GM19452 (cell line): Measurements from ENCODE around the gene HAND2.

Source experiments
- ATAC-seq: cut with Tn5 transposase; IDR thresholded peaks from one replicate; pipeline ENCODE4 v1.9.1; 2021; ENCODE audit not compliant: unreplicated experiment

Gene HAND2

GRCh38 chr4:173529477-173530325 is at the start of gene HAND2:
Gene HAND2, minus strand, starts transcription at chr4:173530229. Its CDS starts 940 bp downstream, at chr4:173529289.
- no peak for ATAC-seq

GRCh38 chr4:173578956-173579355 is 48.9 kb upstream of the HAND2 start:
- ATAC-seq: no peak

DNA sequence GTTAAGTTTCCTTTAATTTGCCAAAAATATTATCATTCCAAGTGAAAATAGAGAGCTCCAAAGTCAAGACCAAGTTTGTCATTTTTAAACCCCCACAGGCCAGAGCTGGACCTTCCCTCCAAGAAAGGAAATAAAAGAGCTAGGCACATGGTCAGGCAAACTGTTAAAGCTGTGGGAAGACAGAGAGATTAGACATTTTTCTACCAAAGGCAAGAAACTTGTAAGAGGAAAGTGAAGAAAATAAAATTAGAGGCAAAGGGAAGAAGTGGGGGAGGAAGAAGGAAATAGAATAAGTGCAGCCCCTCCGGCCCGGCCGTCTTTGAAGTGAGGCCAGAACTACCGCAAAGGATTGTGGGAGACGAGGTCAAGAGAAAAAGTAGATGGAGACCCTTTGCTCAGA is 47.9 kb upstream of the HAND2 start:
- ATAC-seq: no peak

DNA sequence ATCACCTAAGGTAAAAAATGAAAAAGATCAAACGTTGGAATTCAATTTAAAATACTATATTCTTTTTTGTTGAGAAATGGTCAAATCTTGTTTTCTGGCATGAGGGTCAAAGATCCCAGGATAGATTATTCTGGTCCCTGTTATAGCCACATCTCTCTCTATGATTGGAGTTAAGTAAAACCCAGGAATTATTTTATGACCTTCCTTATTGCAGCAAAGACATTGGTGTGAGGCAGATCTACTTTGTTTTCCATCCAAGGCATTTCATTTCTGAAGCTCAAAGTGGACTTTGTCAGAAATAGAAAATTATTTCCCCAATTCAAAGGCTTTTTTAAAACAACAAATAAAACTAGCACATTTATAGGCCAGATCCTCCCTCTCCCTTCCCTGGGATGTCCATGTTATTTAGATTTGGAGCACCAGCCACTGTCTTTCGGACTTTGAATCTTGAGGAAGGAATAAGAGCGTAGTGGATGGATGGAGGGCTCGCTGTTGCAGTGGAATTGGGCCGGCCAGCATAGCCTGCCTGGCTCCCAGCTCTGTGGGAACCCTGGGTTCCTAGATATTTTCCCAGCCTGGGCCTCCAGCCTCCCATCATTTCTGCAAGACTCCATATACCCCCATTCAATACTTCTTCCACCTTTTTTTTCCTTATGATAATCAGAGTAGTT is 45.6 kb upstream of the HAND2 start:
- no peak for ATAC-seq

DNA sequence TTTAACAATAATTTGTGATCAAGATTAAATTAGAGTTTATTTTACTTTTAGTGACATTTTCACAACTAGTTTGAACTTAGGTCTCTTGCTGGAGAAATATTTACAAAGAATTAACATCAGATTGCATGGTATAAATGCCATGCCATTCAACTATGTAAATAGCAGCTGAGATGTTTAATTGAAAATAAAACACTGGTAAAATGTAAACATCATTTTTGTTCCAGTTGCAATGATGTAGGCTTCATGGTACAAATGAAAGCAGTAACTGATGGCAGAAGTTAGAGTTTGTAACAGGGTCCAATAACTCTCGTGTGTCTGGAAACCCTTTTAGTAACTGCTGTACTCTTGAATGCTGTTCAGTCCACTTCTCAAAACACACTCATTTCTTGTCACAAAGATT is 43.7 kb upstream of the HAND2 start:
- ATAC-seq: no peak

- no peak for ATAC-seq
Observed at GRCh38 chr4:173573286-173573685, 43.3 kb upstream of the HAND2 start.

GRCh38 chr4:173572493-173573129 is 42.6 kb upstream of the HAND2 start:
- no peak for ATAC-seq

GRCh38 chr4:173571620-173572019 is 41.6 kb upstream of the HAND2 start:
- no peak for ATAC-seq

GRCh38 chr4:173565281-173565680 is 35.3 kb upstream of the HAND2 start:
- no peak for ATAC-seq

GRCh38 chr4:173564461-173564860 is 34.4 kb upstream of the HAND2 start:
- ATAC-seq: no peak

- ATAC-seq: no peak
Observed at GRCh38 chr4:173560896-173561295, 30.9 kb upstream of the HAND2 start.

- no peak for ATAC-seq
Observed at GRCh38 chr4:173556398-173557131, 26.5 kb upstream of the HAND2 start.

- ATAC-seq: no peak
Observed at GRCh38 chr4:173547889-173548288, 17.9 kb upstream of the HAND2 start.

- no peak for ATAC-seq
Observed at GRCh38 chr4:173546776-173547175, 16.7 kb upstream of the HAND2 start.

GRCh38 chr4:173545440-173545839 is 15.4 kb upstream of the HAND2 start:
- no peak for ATAC-seq

DNA sequence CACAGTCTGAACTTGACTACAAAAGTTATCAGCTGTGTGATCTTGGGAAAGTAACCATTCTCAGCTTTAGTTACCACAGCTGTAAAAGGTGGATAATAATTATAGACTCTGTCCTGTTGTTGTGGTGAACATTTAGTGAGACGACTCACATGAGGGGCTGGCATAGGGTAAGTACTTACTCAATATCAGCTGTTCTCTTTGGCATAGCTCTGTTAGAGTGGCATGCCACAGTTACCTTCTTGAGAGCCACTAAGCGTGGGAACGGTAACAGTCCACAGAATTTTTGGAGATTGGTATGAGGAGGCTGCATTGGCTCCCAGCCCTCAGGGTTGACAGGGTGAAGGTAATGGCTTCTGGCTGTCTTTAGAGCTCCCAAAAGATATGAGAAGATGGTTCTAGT is 13.2 kb upstream of the HAND2 start:
- ATAC-seq: no peak

DNA sequence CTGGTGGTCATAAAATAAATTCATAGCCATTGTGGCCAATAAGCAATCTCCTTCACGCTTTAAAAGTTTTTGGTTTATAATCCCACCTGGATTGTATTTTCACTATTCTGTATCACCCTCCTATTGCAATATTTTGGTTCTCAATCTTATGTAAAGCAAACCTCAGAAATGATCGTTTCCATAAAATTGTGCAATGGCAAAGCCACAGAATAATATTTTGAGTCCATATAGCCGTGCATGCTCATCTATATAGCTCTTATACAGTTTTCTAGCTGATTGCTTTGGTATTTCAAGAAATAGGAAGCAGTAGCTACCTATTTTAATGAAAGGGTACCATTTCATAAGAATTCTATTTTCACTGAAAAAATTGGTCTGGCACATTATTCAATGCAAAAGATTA is 10.0 kb upstream of the HAND2 start:
- ATAC-seq: no peak

GRCh38 chr4:173538909-173539445 is 8.9 kb upstream of the HAND2 start:
- no peak for ATAC-seq

DNA sequence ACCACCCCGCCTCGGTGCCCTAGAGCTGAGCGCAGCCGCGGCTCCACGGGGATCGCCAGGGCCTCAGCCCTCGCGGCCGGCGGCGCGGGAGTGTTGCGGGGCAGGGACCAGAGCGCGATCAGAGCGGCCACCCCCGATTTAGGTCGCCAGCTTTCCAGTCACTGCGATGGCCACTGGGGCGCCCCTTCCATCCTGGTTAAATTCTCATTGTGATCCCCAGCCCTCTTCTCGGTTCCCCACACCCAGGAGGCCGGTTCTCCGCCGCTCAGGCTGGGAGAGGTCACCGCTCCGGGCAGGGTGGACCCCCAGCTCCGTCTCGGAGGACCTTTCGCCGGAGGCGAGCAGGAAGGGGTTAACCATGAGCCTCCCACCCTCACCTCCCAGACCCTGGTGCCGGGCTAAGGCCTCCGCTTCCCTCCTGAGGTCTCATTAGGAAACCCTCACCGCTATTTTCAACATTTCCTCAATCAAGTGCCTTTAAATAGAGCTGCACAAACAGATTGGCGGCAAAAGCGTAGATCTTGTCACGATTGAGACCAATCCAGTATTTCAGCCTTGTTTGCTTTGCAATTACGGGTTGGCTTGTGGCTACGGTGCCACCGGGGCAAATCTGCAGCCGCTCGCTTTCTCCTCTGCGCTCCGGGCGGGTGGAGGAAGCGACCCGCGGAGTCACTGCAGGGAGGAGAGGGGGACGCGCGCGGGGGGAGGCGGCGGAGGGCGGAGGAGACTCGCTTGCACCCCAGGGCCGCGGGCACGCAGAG is 8.3 kb upstream of the HAND2 start:
- ATAC-seq: no peak

DNA sequence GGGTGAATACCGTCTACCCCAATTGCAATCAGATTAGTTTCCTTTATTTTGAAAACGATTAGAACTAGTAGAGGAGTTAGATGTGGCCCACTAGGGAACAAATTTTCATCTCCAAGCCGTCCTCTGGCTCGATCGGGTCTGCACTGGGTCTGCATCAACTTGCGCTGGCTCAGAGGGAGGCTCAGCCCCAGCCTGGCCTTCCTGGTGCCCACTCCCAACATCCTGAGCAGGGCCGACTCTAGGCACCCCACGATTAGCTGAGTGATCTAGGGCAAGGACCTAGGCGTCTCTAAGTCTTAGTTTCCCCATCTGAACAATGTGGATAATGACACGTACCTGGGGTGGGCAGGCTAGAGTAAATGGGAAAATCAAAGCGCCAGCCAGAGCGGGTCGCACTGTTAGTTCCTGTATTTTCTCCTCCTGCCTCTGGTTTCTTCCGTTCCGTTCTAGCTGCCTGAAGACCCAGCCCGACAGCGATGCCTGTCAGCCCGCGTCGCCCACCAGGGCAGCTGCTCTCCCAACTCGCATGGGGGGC is 7.7 kb upstream of the HAND2 start:
- no peak for ATAC-seq
